Activated CD4-positive, alpha-beta T cell treated with anti-CD3 and anti-CD28 coated beads, Interleukin-2, amount 50 U/mL, for 4 hours (primary cell): ENCODE data around the gene PRDM1.
A peak's percentile ranks its signal among the peaks of the same experiment; 100 is the strongest.

Experiments
- DNase-seq, 2 experiments: peaks; one replicate each; pipeline ENCODE4 v3.0.0-alpha.2; 2020

The PRDM1 gene

GRCh38 chr6:106098383-106099234, 12.5 kb downstream of the PRDM1 start:
- DNase-seq, result peak; percentile 75 to 80

GRCh38 chr6:106099235-106099537, 13.1 kb downstream of the PRDM1 start:
- DNase-seq, result no peak

- no peak for DNase-seq
Measured at GRCh38 chr6:106100755-106101154, 14.6 kb downstream of the PRDM1 start.

- no peak for DNase-seq
Measured at GRCh38 chr6:106101466-106101865, 15.3 kb downstream of the PRDM1 start.

GRCh38 chr6:106102034-106102433, 15.9 kb downstream of the PRDM1 start:
- DNase-seq, result no peak

- DNase-seq, result no peak
Measured at GRCh38 chr6:106102967-106103727, 17.0 kb downstream of the PRDM1 start.

GRCh38 chr6:106103728-106104109, 17.6 kb downstream of the PRDM1 start:
- DNase-seq, result peak in 1 of 2 experiments; percentile 29

GRCh38 chr6:106104476-106104875, 18.3 kb downstream of the PRDM1 start:
- no peak for DNase-seq

- DNase-seq, result no peak
Measured at GRCh38 chr6:106104941-106105340, 18.8 kb downstream of the PRDM1 start.

GRCh38 chr6:106105493-106105892, 19.4 kb downstream of the PRDM1 start:
- DNase-seq, result no peak

- DNase-seq, result no peak
Measured at GRCh38 chr6:106106276-106107042, 20.3 kb downstream of the PRDM1 start.

GRCh38 chr6:106107043-106107613, 21.0 kb downstream of the PRDM1 start:
- DNase-seq, result no peak

GRCh38 chr6:106108129-106108528, 22.0 kb downstream of the PRDM1 start:
- no peak for DNase-seq

- no peak for DNase-seq
Measured at GRCh38 chr6:106109029-106109428, 22.9 kb downstream of the PRDM1 start.

- no peak for DNase-seq
Measured at GRCh38 chr6:106110164-106110826, 24.2 kb downstream of the PRDM1 start.

GRCh38 chr6:106112433-106112832, 26.3 kb downstream of the PRDM1 start:
- no peak for DNase-seq

GRCh38 chr6:106113256-106113959, 27.3 kb downstream of the PRDM1 start:
- no peak for DNase-seq

- DNase-seq, result peak; percentile 40 to 55
Measured at GRCh38 chr6:106114492-106114891, 28.4 kb downstream of the PRDM1 start.

- DNase-seq, result no peak
Measured at GRCh38 chr6:106115286-106115685, 29.1 kb downstream of the PRDM1 start.

GRCh38 chr6:106116125-106116832, 30.1 kb downstream of the PRDM1 start:
- no peak for DNase-seq

- peak; percentile 63 to 65 for DNase-seq
Measured at GRCh38 chr6:106117579-106117978, 31.4 kb downstream of the PRDM1 start.
